A549 (cell line): ENCODE data around the gene ERCC8. TPM values are rescaled to one million over a fixed set of nuclear protein-coding genes. Genes with fewer than 3 reads are reported as not detected.

Source experiments
- ATAC-seq, 2 experiments: fragments of 200-7000 bp in 1 of 2; fragments of >200 bp in 1 of 2; cut with Nextera tagmentation in 1 of 2; cut with Tn5 transposase in 1 of 2; 3 replicates each; pipeline versions ENCODE4 v1.8.0 to v1.9.1; 2018 to 2020; ENCODE audit warnings: mild to moderate bottlenecking in 1 of 2, moderate library complexity in 1 of 2
- CTCF ChIA-PET: fragments of 300-600 bp; sonication (Branson Sonifier 250); formaldehyde crosslinking; extraction: SDS; loops from one replicate; lab custom pipeline; 2021; ENCODE audit warnings: antibody characterized with exemption, inconsistent platforms; lab: Yijun Ruan, JAX
- POLR2A ChIA-PET: fragments of 350-600 bp; formaldehyde crosslinking; extraction: SDS; loops from one replicate; lab custom pipeline; 2021; ENCODE audit warnings: antibody characterized with exemption, inconsistent platforms; lab: Yijun Ruan, JAX
- DNase-seq, 2 experiments: peaks; one replicate each; pipeline versions ENCODE4 v3.0.0 to v3.0.0-alpha.2; 2011 to 2016; ENCODE audit warnings: low read depth in 1 of 2, low spot score in 1 of 2
- FAIRE-seq: peaks from 2 replicates; lab custom pipeline; 2011; peaks lifted over from hg19 to GRCh38; lab: Jason Lieb, UNC
- H3K27ac ChIP-seq, 2 experiments: fragments of >200 bp; sonication (Bioruptor Twin); formaldehyde crosslinking; 3 replicates each; pipeline ENCODE4 v1.5.1; 2016 to 2017
- H3K4me1 ChIP-seq: fragments of >200 bp; sonication (Bioruptor Twin); formaldehyde crosslinking; 3 replicates; pipeline ENCODE4 v1.6.1; 2016
- H3K4me2 ChIP-seq: fragments of >200 bp; sonication (Bioruptor Twin); formaldehyde crosslinking; 3 replicates; pipeline ENCODE4 v1.6.1; 2016
- H3K4me3 ChIP-seq: fragments of >200 bp; sonication (Bioruptor Twin); formaldehyde crosslinking; 3 replicates; pipeline ENCODE4 v1.5.1; 2016
- H3K9me3 ChIP-seq: fragments of >200 bp; sonication (Bioruptor Twin); formaldehyde crosslinking; 3 replicates; pipeline ENCODE4 v1.6.1; 2016
- CBX2 ChIP-seq: fragments of 200-600 bp; sonication (generic); IDR thresholded peaks from 2 replicates; pipeline ENCODE4 v1.6.1; 2016; ENCODE audit warnings: low read depth, mild to moderate bottlenecking, borderline replicate concordance
- CEBPB ChIP-seq, 2 experiments: fragments of >200 bp in 1 of 2; sonication (Bioruptor Twin) in 1 of 2; formaldehyde crosslinking in 1 of 2; IDR thresholded peaks; 2 replicates each; pipeline ENCODE4 v1.6.1; 2012 to 2016
- EHMT2 ChIP-seq: fragments of 200-600 bp; sonication (generic); IDR thresholded peaks from 2 replicates; pipeline ENCODE4 v1.6.1; 2016; ENCODE audit warnings: antibody characterized with exemption, low read depth, mild to moderate bottlenecking, moderate library complexity
- ESRRA ChIP-seq: fragments of 150-350 bp; IDR thresholded peaks from 2 replicates; pipeline ENCODE4 v1.6.1; 2014; ENCODE audit warnings: mild to moderate bottlenecking, low read length, borderline replicate concordance
- HDAC2 ChIP-seq: fragments of 200-600 bp; sonication (generic); IDR thresholded peaks from 2 replicates; pipeline ENCODE4 v1.6.1; 2016
- HES2 ChIP-seq: fragments of >200 bp; sonication (Bioruptor Twin); formaldehyde crosslinking; IDR thresholded peaks from 2 replicates; pipeline ENCODE4 v1.6.1; 2016
- HEYL ChIP-seq: fragments of 250-450 bp; sonication (Bioruptor Pico); IDR thresholded peaks from 2 replicates; pipeline ENCODE4 v1.8.0; 2021; ENCODE audit warnings: mild to moderate bottlenecking, moderate library complexity
- HOXB5 ChIP-seq: fragments of 250-450 bp; sonication (Bioruptor Pico); IDR thresholded peaks from 2 replicates; pipeline ENCODE4 v1.5.0; 2020; ENCODE audit warnings: mild to moderate bottlenecking, moderate library complexity
- KDM1A ChIP-seq: fragments of 200-600 bp; sonication (generic); IDR thresholded peaks from 2 replicates; pipeline ENCODE4 v1.6.1; 2016; ENCODE audit warnings: low read depth, mild to moderate bottlenecking
- MAFK ChIP-seq: fragments of 450-650 bp; IDR thresholded peaks from 2 replicates; pipeline ENCODE4 v1.6.1; 2014; ENCODE audit not compliant: partially characterized antibody
- MAX ChIP-seq: IDR thresholded peaks from 2 replicates; pipeline ENCODE4 v1.6.1; 2012
- NPAS2 ChIP-seq: fragments of 250-450 bp; sonication (Bioruptor Pico); IDR thresholded peaks from 2 replicates; pipeline ENCODE4 v1.8.0; 2022; ENCODE audit warnings: mild to moderate bottlenecking, moderate library complexity, borderline replicate concordance
- RARB ChIP-seq: fragments of 250-450 bp; sonication (Bioruptor Pico); IDR thresholded peaks from 2 replicates; pipeline ENCODE4 v1.8.0; 2021; ENCODE audit warnings: mild to moderate bottlenecking, moderate library complexity
- RCOR1 ChIP-seq: fragments of 150-350 bp; IDR thresholded peaks from 2 replicates; pipeline ENCODE4 v1.6.1; 2014; ENCODE audit warnings: antibody characterized with exemption, low read length, low read depth
- REST ChIP-seq: fragments of 200-600 bp; sonication (generic); IDR thresholded peaks from 2 replicates; pipeline ENCODE4 v1.6.1; 2016; ENCODE audit warnings: antibody characterized with exemption, mild to moderate bottlenecking, moderate library complexity
- RFX5 ChIP-seq: fragments of 450-650 bp; IDR thresholded peaks from 2 replicates; pipeline ENCODE4 v1.7.1; 2014; ENCODE audit warnings: antibody characterized with exemption, mild to moderate bottlenecking, moderate library complexity
- SMC3 ChIP-seq: fragments of >200 bp; sonication (Bioruptor Twin); formaldehyde crosslinking; IDR thresholded peaks from 3 replicates; pipeline ENCODE4 v1.6.1; 2018; ENCODE audit warnings: inconsistent platforms
- TP53 ChIP-seq: fragments of 250-450 bp; sonication (Bioruptor Pico); IDR thresholded peaks from 2 replicates; pipeline ENCODE4 v1.5.0; 2021; ENCODE audit warnings: mild to moderate bottlenecking, moderate library complexity
- ZFP36 ChIP-seq: fragments of 450-650 bp; IDR thresholded peaks from 2 replicates; pipeline ENCODE4 v1.6.1; 2014; ENCODE audit warnings: borderline replicate concordance; ENCODE audit not compliant: partially characterized antibody
- ZSCAN20 ChIP-seq: fragments of 250-450 bp; sonication (Bioruptor Pico); IDR thresholded peaks from 2 replicates; pipeline ENCODE4 v1.8.0; 2022; ENCODE audit warnings: mild to moderate bottlenecking, moderate library complexity
- WGBS: methylation state at CpG from one replicate; pipeline ENCODE4 v1.1.6; 2017; ENCODE audit errors: missing lambda C conversion rate; 5-methylcytosine and 5-hydroxymethylcytosine counted together
- polyA plus RNA-seq, 4 experiments: library from polyadenylated mRNA; depleted of rRNA in 3 of 4; stranded (reverse); fragments of >200 nt; fragmentation: RNase III in 1 of 4; extraction: RNeasy Plus Mini Kit Qiagen cat#74134 plus additional on column Dnase treatment in 1 of 4; gene quantifications; 2 replicates in 3 of 4; 3 replicates in 1 of 4; pipeline ENCODE4 v1.2.3, GENCODE V29; 2011 to 2017
- TF ChIP-seq, protein P1 (sequence below): fragments of 150-350 bp; IDR thresholded peaks from 2 replicates; pipeline ENCODE4 v1.6.1; 2014; ENCODE audit warnings: low read depth, mild to moderate bottlenecking, low read length
- TF ChIP-seq, protein P2 (sequence below): fragments of 450-650 bp; IDR thresholded peaks from 2 replicates; pipeline ENCODE4 v1.6.1; 2014; ENCODE audit warnings: antibody characterized with exemption
- TF ChIP-seq, protein P3 (sequence below): fragments of >200 bp; sonication (Bioruptor Twin); formaldehyde crosslinking; IDR thresholded peaks from 3 replicates; pipeline ENCODE4 v1.5.1; 2016

Gene ERCC8
- polyA plus RNA-seq, 2 of the 4 experiments (the other 2 are of a cell fraction) = 22.9 to 31.5 TPM

GRCh38 chr5:60843386-60843935 lies 101.4 kb downstream of the ERCC8 start:
- H3K4me1 ChIP-seq = peaks cover 6% of the 10 kb centered on the region; the same call in 1 of the 3 replicates
- TF ChIP-seq RARB (CRISPR knock-in tag) = no peak
- TF ChIP-seq HDAC2 = no peak
- TF ChIP-seq CEBPB (IDR thresholded peaks at IDR 0.05) = no peak
- no peak for TF ChIP-seq NPAS2 (CRISPR knock-in tag)
- TF ChIP-seq, protein P1, sequence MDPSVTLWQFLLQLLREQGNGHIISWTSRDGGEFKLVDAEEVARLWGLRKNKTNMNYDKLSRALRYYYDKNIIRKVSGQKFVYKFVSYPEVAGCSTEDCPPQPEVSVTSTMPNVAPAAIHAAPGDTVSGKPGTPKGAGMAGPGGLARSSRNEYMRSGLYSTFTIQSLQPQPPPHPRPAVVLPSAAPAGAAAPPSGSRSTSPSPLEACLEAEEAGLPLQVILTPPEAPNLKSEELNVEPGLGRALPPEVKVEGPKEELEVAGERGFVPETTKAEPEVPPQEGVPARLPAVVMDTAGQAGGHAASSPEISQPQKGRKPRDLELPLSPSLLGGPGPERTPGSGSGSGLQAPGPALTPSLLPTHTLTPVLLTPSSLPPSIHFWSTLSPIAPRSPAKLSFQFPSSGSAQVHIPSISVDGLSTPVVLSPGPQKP = no peak
- TF ChIP-seq ESRRA = no peak
- no peak for TF ChIP-seq KDM1A
- no peak for TF ChIP-seq HEYL
- no peak for TF ChIP-seq EHMT2
- TF ChIP-seq, protein P2, sequence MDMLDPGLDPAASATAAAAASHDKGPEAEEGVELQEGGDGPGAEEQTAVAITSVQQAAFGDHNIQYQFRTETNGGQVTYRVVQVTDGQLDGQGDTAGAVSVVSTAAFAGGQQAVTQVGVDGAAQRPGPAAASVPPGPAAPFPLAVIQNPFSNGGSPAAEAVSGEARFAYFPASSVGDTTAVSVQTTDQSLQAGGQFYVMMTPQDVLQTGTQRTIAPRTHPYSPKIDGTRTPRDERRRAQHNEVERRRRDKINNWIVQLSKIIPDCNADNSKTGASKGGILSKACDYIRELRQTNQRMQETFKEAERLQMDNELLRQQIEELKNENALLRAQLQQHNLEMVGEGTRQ = no peak
- no peak for TF ChIP-seq RCOR1
- TF ChIP-seq CBX2 = no peak
- no peak for TF ChIP-seq SMC3
- no peak for TF ChIP-seq HOXB5
- TF ChIP-seq HES2 = no peak
- peak; percentile 10 to 13 for DNase-seq
- peak overlapping the region; percentile 75 to 88 for H3K27ac ChIP-seq
- no peak for FAIRE-seq
- CTCF ChIA-PET = interaction anchor here (1.4 to 2.8 kb wide), 7 partner anchors 9 to 174 kb away, joined by 4 to 17 read pairs (median 7); partner anchors contain the start of gene DEPDC1B
- no peaks in the 10 kb centered on the region for H3K9me3 ChIP-seq
- H3K4me3 ChIP-seq = peak overlapping the region; percentile 97
- WGBS = 5% methylated on average over 30 of the region's 49 CpGs
- peak overlapping the region; percentile 86 for H3K4me2 ChIP-seq
- peak; percentile 48 to 73; a peak in 4 of 6 replicates for ATAC-seq
- POLR2A ChIA-PET = interaction anchor here (1.0 kb wide), 1 partner anchor 155 kb away, joined by 3 read pairs; no protein-coding TSS in a partner anchor

GRCh38 chr5:60842871-60843385 lies 101.9 kb downstream of the ERCC8 start:
- ChIA-PET POLR2A (no interaction called here), CTCF (interaction anchor here (1.4 to 2.8 kb wide), 6 partner anchors 9 to 174 kb away, joined by 4 to 17 read pairs (median 6); partner anchors contain the start of gene DEPDC1B)
- TF ChIP-seq, protein P3, sequence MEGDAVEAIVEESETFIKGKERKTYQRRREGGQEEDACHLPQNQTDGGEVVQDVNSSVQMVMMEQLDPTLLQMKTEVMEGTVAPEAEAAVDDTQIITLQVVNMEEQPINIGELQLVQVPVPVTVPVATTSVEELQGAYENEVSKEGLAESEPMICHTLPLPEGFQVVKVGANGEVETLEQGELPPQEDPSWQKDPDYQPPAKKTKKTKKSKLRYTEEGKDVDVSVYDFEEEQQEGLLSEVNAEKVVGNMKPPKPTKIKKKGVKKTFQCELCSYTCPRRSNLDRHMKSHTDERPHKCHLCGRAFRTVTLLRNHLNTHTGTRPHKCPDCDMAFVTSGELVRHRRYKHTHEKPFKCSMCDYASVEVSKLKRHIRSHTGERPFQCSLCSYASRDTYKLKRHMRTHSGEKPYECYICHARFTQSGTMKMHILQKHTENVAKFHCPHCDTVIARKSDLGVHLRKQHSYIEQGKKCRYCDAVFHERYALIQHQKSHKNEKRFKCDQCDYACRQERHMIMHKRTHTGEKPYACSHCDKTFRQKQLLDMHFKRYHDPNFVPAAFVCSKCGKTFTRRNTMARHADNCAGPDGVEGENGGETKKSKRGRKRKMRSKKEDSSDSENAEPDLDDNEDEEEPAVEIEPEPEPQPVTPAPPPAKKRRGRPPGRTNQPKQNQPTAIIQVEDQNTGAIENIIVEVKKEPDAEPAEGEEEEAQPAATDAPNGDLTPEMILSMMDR = no peak
- no peak for TF ChIP-seq RARB (CRISPR knock-in tag)
- TF ChIP-seq ZFP36 = no peak
- TF ChIP-seq CEBPB (IDR thresholded peaks at IDR 0.05) = no peak
- no peak for TF ChIP-seq RFX5
- TF ChIP-seq EHMT2 = no peak
- no peak for TF ChIP-seq TP53 (CRISPR knock-in tag)
- no peak for TF ChIP-seq MAX
- no peak for TF ChIP-seq REST
- no peak for TF ChIP-seq ZSCAN20
- no peak for TF ChIP-seq MAFK
- TF ChIP-seq, protein P1 = no peak
- peak overlapping the region in 1 of 2 experiments; percentile 88; a peak in 4 of 6 replicates for H3K27ac ChIP-seq
- WGBS = 77% methylated on average over 25 of the region's 26 CpGs
- peak overlapping the region; percentile 86 for H3K4me2 ChIP-seq
- DNase-seq = no peak
- H3K9me3 ChIP-seq = no peaks in the 10 kb centered on the region
- FAIRE-seq = no peak
- H3K4me1 ChIP-seq = peaks cover 6% of the 10 kb centered on the region; the same call in 1 of the 3 replicates
- peak in 1 of 2 experiments; percentile 41; a peak in 3 of 6 replicates for ATAC-seq
- H3K4me3 ChIP-seq = peak overlapping the region; percentile 97
